HG03103 (cell line): ENCODE measurements around the gene CREG2.
"Not testable (repeated sequence)": the region's sequence is repeated elsewhere in the genome, so short reads cannot be mapped to it uniquely, and the experiment has no call there.

Experiments
- ATAC-seq: cut with Tn5 transposase; IDR thresholded peaks from one replicate; pipeline ENCODE4 v1.9.1; 2021; ENCODE audit warnings: low read depth; ENCODE audit not compliant: unreplicated experiment

CREG2 gene

GRCh38 chr2:101375653-101376052, 11.7 kb downstream of the CREG2 start:
- no peak for ATAC-seq

GRCh38 chr2:101374821-101375561, 12.3 kb downstream of the CREG2 start:
- no peak for ATAC-seq

GRCh38 chr2:101372792-101373191, 14.5 kb downstream of the CREG2 start:
- no peak for ATAC-seq

GRCh38 chr2:101371636-101372035, 15.7 kb downstream of the CREG2 start:
- ATAC-seq, result no peak

- no peak for ATAC-seq
Measured at GRCh38 chr2:101369100-101369499, 18.2 kb downstream of the CREG2 start.

- ATAC-seq, result no peak
Measured at GRCh38 chr2:101368376-101368775, 18.9 kb downstream of the CREG2 start.

GRCh38 chr2:101367508-101367907, 19.8 kb downstream of the CREG2 start:
- ATAC-seq, result no peak

GRCh38 chr2:101364878-101365277, 22.4 kb downstream of the CREG2 start:
- ATAC-seq, result no peak

- no peak for ATAC-seq
Measured at GRCh38 chr2:101362777-101363176, 24.5 kb downstream of the CREG2 start.

- ATAC-seq, result no peak
Measured at GRCh38 chr2:101362316-101362715, 25.0 kb downstream of the CREG2 start.

- ATAC-seq, result no peak
Measured at GRCh38 chr2:101361522-101361921, 25.8 kb downstream of the CREG2 start.

- ATAC-seq, result no peak
Measured at GRCh38 chr2:101361121-101361520, 26.2 kb downstream of the CREG2 start.

GRCh38 chr2:101360232-101360631, 27.1 kb downstream of the CREG2 start:
- no peak for ATAC-seq

GRCh38 chr2:101359410-101359954, 27.8 kb downstream of the CREG2 start:
- ATAC-seq, result no peak

GRCh38 chr2:101357376-101357775, 29.9 kb downstream of the CREG2 start:
- no peak for ATAC-seq

- ATAC-seq, result no peak
Measured at GRCh38 chr2:101356521-101356920, 30.8 kb downstream of the CREG2 start.

GRCh38 chr2:101356055-101356454, 31.2 kb downstream of the CREG2 start:
- no peak for ATAC-seq

GRCh38 chr2:101355401-101356054, 31.8 kb downstream of the CREG2 start:
- no peak for ATAC-seq

GRCh38 chr2:101354420-101355311, 32.6 kb downstream of the CREG2 start:
- no peak for ATAC-seq

- not testable (repeated sequence) for ATAC-seq
Measured at GRCh38 chr2:101352631-101353030, 34.7 kb downstream of the CREG2 start.

GRCh38 chr2:101351207-101351606, 36.1 kb downstream of the CREG2 start:
- no peak for ATAC-seq
